HG02763 (cell line): ENCODE data around the gene TRIM68.

Source experiments
- ATAC-seq: cut with Tn5 transposase; IDR thresholded peaks from one replicate; pipeline ENCODE4 v1.9.1; 2021; ENCODE audit warnings: mild to moderate bottlenecking, moderate library complexity; ENCODE audit not compliant: unreplicated experiment

Gene TRIM68

GRCh38 chr11:4607781-4608666 is at the start of gene TRIM68:
Gene TRIM68 (minus strand): TSS chr11:4608231. CDS start chr11:4605504, 2,727 bp downstream.
- peak; percentile 100 for ATAC-seq

GRCh38 chr11:4654635-4655369 is 46.8 kb upstream of the TRIM68 start:
- ATAC-seq: no peak

- no peak for ATAC-seq
Observed at GRCh38 chr11:4647766-4648165, 39.7 kb upstream of the TRIM68 start.

GRCh38 chr11:4645974-4646373 is 37.9 kb upstream of the TRIM68 start:
- no peak for ATAC-seq

- ATAC-seq: no peak
Observed at GRCh38 chr11:4644233-4644632, 36.2 kb upstream of the TRIM68 start.

GRCh38 chr11:4643682-4644081 is 35.7 kb upstream of the TRIM68 start, which contains the start of gene OR51E1:
Gene OR51E1 (plus strand): TSS chr11:4643982. CDS start chr11:4652527, 8,545 bp downstream.
- no peak for ATAC-seq

- ATAC-seq: no peak
Observed at GRCh38 chr11:4643076-4643475, 35.0 kb upstream of the TRIM68 start.

- no peak for ATAC-seq
Observed at GRCh38 chr11:4642043-4642442, 34.0 kb upstream of the TRIM68 start.

- ATAC-seq: no peak
Observed at GRCh38 chr11:4641501-4641900, 33.5 kb upstream of the TRIM68 start.

GRCh38 chr11:4639931-4640330 is 31.9 kb upstream of the TRIM68 start:
- no peak for ATAC-seq

GRCh38 chr11:4637662-4638047 is 29.6 kb upstream of the TRIM68 start:
- ATAC-seq: no peak

- ATAC-seq: peak; percentile 88
Observed at GRCh38 chr11:4636962-4637661, 29.1 kb upstream of the TRIM68 start, which contains the start of gene OR51D1. Gene OR51D1 (plus strand): TSS chr11:4637477. CDS start chr11:4639791, 2,314 bp downstream.

- no peak for ATAC-seq
Observed at GRCh38 chr11:4636136-4636535, 28.1 kb upstream of the TRIM68 start.

GRCh38 chr11:4626207-4627099 is 18.4 kb upstream of the TRIM68 start:
- ATAC-seq: no peak

GRCh38 chr11:4619514-4619913 is 11.5 kb upstream of the TRIM68 start:
- ATAC-seq: no peak

GRCh38 chr11:4615856-4616444 is 7.9 kb upstream of the TRIM68 start:
- ATAC-seq: no peak

- no peak for ATAC-seq
Observed at GRCh38 chr11:4611986-4612385, 4.0 kb upstream of the TRIM68 start.

- no peak for ATAC-seq
Observed at GRCh38 chr11:4610258-4610935, 2.4 kb upstream of the TRIM68 start.

- ATAC-seq: no peak
Observed at GRCh38 chr11:4607096-4607495, 935 bp downstream of the TRIM68 start.
